H1 (cell line): ENCODE data around the gene QSER1. TPM values are rescaled to one million over a fixed set of nuclear protein-coding genes. Genes with fewer than 3 reads are reported as not detected.

Source experiments
- CTCF ChIA-PET: fragments of 300-600 bp; sonication (Branson Sonifier 250); formaldehyde crosslinking; loops from one replicate; lab custom pipeline; 2021; ENCODE audit not compliant: partially characterized antibody; lab: Charles Lee
- POLR2A ChIA-PET: fragments of 300-600 bp; sonication (Branson Sonifier 250); formaldehyde crosslinking; loops from one replicate; lab custom pipeline; 2021; ENCODE audit warnings: inconsistent platforms; ENCODE audit not compliant: partially characterized antibody; lab: Charles Lee
- DNase-seq, 2 experiments: peaks; one replicate each; pipeline versions ENCODE4 v3.0.0 to v3.0.0-alpha.2; 2010 to 2022; ENCODE audit warnings: low spot score in 2 of 2, low read depth in 1 of 2, mixed read lengths in 1 of 2
- FAIRE-seq: peaks from 2 replicates; lab custom pipeline; 2011; peaks lifted over from hg19 to GRCh38; lab: Jason Lieb, UNC
- H2AFZ ChIP-seq: 2 replicates; pipeline ENCODE4 v1.8.1; 2012; ENCODE audit warnings: low read length, inconsistent platforms
- H2AK5ac ChIP-seq: 2 replicates; pipeline ENCODE4 v1.6.1; 2013; ENCODE audit warnings: low read depth, low read length
- H2BK120ac ChIP-seq: replicated peaks from 2 replicates; pipeline ENCODE3; 2013; ENCODE audit warnings: low read depth, low read length, inconsistent platforms
- H2BK12ac ChIP-seq: 2 replicates; pipeline ENCODE4 v1.6.1; 2013; ENCODE audit warnings: low read depth, low read length
- H2BK15ac ChIP-seq: 2 replicates; pipeline ENCODE4 v1.6.1; 2013; ENCODE audit warnings: low read length
- H2BK20ac ChIP-seq: 2 replicates; pipeline ENCODE4 v1.6.1; 2013; ENCODE audit warnings: low read length
- H2BK5ac ChIP-seq: 2 replicates; pipeline ENCODE4 v1.6.1; 2013; ENCODE audit warnings: low read depth, low read length
- H3K14ac ChIP-seq: 2 replicates; pipeline ENCODE4 v1.6.1; 2013; ENCODE audit warnings: inconsistent platforms; ENCODE audit not compliant: insufficient read length
- H3K18ac ChIP-seq: 2 replicates; pipeline ENCODE4 v1.6.1; 2013; ENCODE audit warnings: low read length; ENCODE audit errors: extremely low read depth
- H3K23ac ChIP-seq: 2 replicates; pipeline ENCODE4 v1.6.1; 2013; ENCODE audit warnings: inconsistent platforms; ENCODE audit not compliant: insufficient read length
- H3K23me2 ChIP-seq: 2 replicates; pipeline ENCODE4 v1.6.1; 2013; ENCODE audit warnings: low read depth, low read length
- H3K27ac ChIP-seq: 2 replicates; pipeline ENCODE4 v1.6.1; 2011; ENCODE audit warnings: low read depth, low read length, inconsistent platforms
- H3K27me3 ChIP-seq, 4 experiments: replicated peaks in 1 of 4; 1 replicate in 1 of 4; 2 replicates in 3 of 4; pipeline versions ENCODE4 v1.6.1 to v1.8.1; 2011 to 2013; ENCODE audit warnings: low read length in 3 of 4, mild to moderate bottlenecking in 3 of 4, inconsistent platforms in 2 of 4, mixed read lengths in 2 of 4, moderate library complexity in 1 of 4; ENCODE audit not compliant: control insufficient read depth in 3 of 4, insufficient read depth in 3 of 4; ENCODE audit errors: extremely low read depth in 1 of 4
- H3K36me3 ChIP-seq, 4 experiments: 2 replicates each; pipeline versions ENCODE4 v1.6.1 to v1.8.1; 2011 to 2013; ENCODE audit warnings: mild to moderate bottlenecking in 4 of 4, low read length in 3 of 4, moderate library complexity in 2 of 4, control low read depth in 1 of 4, inconsistent platforms in 1 of 4; ENCODE audit not compliant: insufficient read depth in 4 of 4, control insufficient read depth in 2 of 4
- H3K4ac ChIP-seq: replicated peaks from 2 replicates; pipeline ENCODE3; 2013; ENCODE audit warnings: low read length, low read depth, mixed read lengths, inconsistent platforms; ENCODE audit not compliant: insufficient read length
- H3K4me1 ChIP-seq, 4 experiments: replicated peaks in 1 of 4; 1 replicate in 1 of 4; 2 replicates in 3 of 4; pipeline versions ENCODE4 v1.6.1 to v1.8.1; 2011 to 2013; ENCODE audit warnings: low read length in 3 of 4, inconsistent platforms in 2 of 4, mixed read lengths in 1 of 4; ENCODE audit not compliant: insufficient read depth in 4 of 4, control insufficient read depth in 3 of 4
- H3K4me2 ChIP-seq, 2 experiments: 2 replicates each; pipeline versions ENCODE4 v1.6.1 to v1.8.1; 2011 to 2013; ENCODE audit warnings: low read depth in 2 of 2, low read length in 2 of 2, control low read depth in 1 of 2, inconsistent platforms in 1 of 2, mild to moderate bottlenecking in 1 of 2; ENCODE audit not compliant: insufficient read depth in 1 of 2
- H3K4me3 ChIP-seq, 4 experiments: fragments of 200-600, 300-600 bp in 1 of 4; sonication (generic), shearing (Covaris generic), sonication (Bioruptor Twin) in 1 of 4; 2 replicates each; pipeline versions ENCODE4 v1.5.1 to v1.8.1; 2011 to 2016; ENCODE audit warnings: low read length in 4 of 4, low read depth in 3 of 4, control low read depth in 2 of 4, inconsistent platforms in 2 of 4, mild to moderate bottlenecking in 2 of 4, mixed read lengths in 1 of 4, moderate library complexity in 1 of 4; ENCODE audit not compliant: insufficient read depth in 2 of 4; ENCODE audit errors: extremely low read depth in 1 of 4
- H3K56ac ChIP-seq: replicated peaks from 2 replicates; pipeline ENCODE3; 2013; ENCODE audit warnings: low read depth, mild to moderate bottlenecking, mixed read lengths, low read length, inconsistent platforms; ENCODE audit not compliant: insufficient read length
- H3K79me1 ChIP-seq: 2 replicates; pipeline ENCODE4 v1.6.1; 2013; ENCODE audit warnings: low read depth, low read length, control low read depth
- H3K79me2 ChIP-seq, 2 experiments: 2 replicates each; pipeline versions ENCODE4 v1.6.1 to v1.8.1; 2012 to 2013; ENCODE audit warnings: low read length in 2 of 2, mild to moderate bottlenecking in 2 of 2, inconsistent platforms in 1 of 2; ENCODE audit not compliant: insufficient read depth in 2 of 2, control insufficient read depth in 1 of 2
- H3K9ac ChIP-seq, 4 experiments: replicated peaks in 1 of 4; 1 replicate in 1 of 4; 2 replicates in 3 of 4; pipeline versions ENCODE4 v1.6.1 to v1.8.1; 2011 to 2013; ENCODE audit warnings: low read depth in 3 of 4, low read length in 3 of 4, control low read depth in 2 of 4, mild to moderate bottlenecking in 2 of 4, moderate library complexity in 2 of 4, inconsistent platforms in 1 of 4; ENCODE audit errors: extremely low read depth in 1 of 4
- H3K9me3 ChIP-seq, 2 experiments: 2 replicates each; pipeline versions ENCODE4 v1.6.1 to v1.8.1; 2012 to 2013; ENCODE audit warnings: mild to moderate bottlenecking in 2 of 2, moderate library complexity in 2 of 2, control low read depth in 1 of 2, inconsistent platforms in 1 of 2, low read depth in 1 of 2, low read length in 1 of 2, mixed read lengths in 1 of 2; ENCODE audit not compliant: insufficient read depth in 2 of 2
- H4K20me1 ChIP-seq, 2 experiments: replicated peaks in 1 of 2; 2 replicates each; pipeline versions ENCODE3 to v1.8.1; 2011 to 2013; ENCODE audit warnings: inconsistent platforms in 2 of 2, low read length in 2 of 2, mild to moderate bottlenecking in 1 of 2; ENCODE audit not compliant: insufficient read depth in 2 of 2, control insufficient read depth in 1 of 2
- H4K5ac ChIP-seq: 2 replicates; pipeline ENCODE4 v1.6.1; 2013; ENCODE audit warnings: low read length, low read depth, mixed read lengths, inconsistent platforms; ENCODE audit not compliant: insufficient read length
- H4K8ac ChIP-seq: 2 replicates; pipeline ENCODE4 v1.8.0; 2013; ENCODE audit warnings: mild to moderate bottlenecking, moderate library complexity, low read length, inconsistent platforms; ENCODE audit not compliant: insufficient read depth; ENCODE audit errors: extremely low read depth
- H4K91ac ChIP-seq: replicated peaks from 2 replicates; pipeline ENCODE3; 2013; ENCODE audit warnings: low read length, mixed read lengths, inconsistent platforms; ENCODE audit not compliant: insufficient read length
- JUND ChIP-seq: IDR thresholded peaks from 2 replicates; pipeline ENCODE4 v1.6.1; 2011; ENCODE audit warnings: mild to moderate bottlenecking, improper control_type of control experiment, low read length
- SAP30 ChIP-seq: fragments of 300-600 bp; sonication (generic); IDR thresholded peaks from 2 replicates; pipeline ENCODE4 v1.7.1; 2012; ENCODE audit warnings: low read length, moderate library complexity, mild to moderate bottlenecking, inconsistent platforms; ENCODE audit not compliant: insufficient read depth, insufficient replicate concordance
- polyA plus RNA-seq, 7 experiments: library from polyadenylated mRNA; depleted of rRNA in 3 of 7; stranded (reverse) in 5 of 7; unstranded in 2 of 7; fragments of >200 nt in 5 of 7; fragments of 200-250 nt in 2 of 7; gene quantifications; 1 replicate in 5 of 7; 2 replicates in 1 of 7; 4 replicates in 1 of 7; pipeline versions ENCODE4 v1.2.1 to v1.2.3, GENCODE V29; 2011 to 2013; ENCODE audit warnings: missing spikeins in 2 of 7, mixed read lengths in 2 of 7
- total RNA-seq: library from RNA; stranded (reverse); fragmentation: NEBNext Ultra II Directional; extraction: Animal tissue kit (Norgen Biotek cat#: 25700); gene quantifications from 2 replicates; pipeline ENCODE4 v1.2.1, GENCODE V29; 2021

Gene QSER1
- total and polyA plus RNA-seq, 2 of the 8 experiments (the other 6 are each of a cell fraction or from before 2014, with no cell fraction given), result 29.3 to 117 TPM

DNA sequence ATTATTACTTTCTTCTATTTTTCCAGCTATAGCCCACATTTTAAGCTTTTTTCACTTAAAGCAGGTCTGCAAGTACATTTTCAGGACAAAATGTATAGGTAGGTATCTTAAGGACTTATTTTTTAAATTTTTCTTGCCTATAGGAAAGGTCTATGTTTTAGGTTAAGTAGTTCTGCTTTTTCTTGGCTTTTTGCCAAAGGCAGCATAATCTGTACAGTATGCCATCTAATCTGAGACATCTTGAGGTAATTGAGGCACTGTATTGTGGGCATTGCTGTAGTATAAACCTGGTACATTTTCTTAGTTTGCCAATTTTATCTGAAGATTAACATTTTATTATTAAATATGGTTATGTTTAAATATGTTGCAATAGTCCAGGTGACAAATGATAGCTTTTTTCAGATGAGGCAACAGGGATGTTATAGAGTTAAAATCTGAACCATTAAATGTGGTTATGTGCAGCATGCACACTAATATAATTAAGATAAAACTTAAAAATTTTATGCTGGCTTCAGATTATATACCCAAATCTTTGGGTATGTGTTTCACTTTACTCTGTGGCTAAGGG lies 42.9 kb downstream of the QSER1 start:
- H4K20me1 ChIP-seq, result peaks cover 6 to 9% of the 10 kb centered on the region in 2 experiments
- FAIRE-seq (no peak), DNase-seq (no peak)
- H4K8ac ChIP-seq, result no peak overlapping the region
- H4K5ac ChIP-seq, result no peak overlapping the region
- ChIA-PET POLR2A (interaction anchor here (1.3 kb wide), 1 partner anchor 10 kb away, joined by 3 read pairs; no protein-coding TSS in a partner anchor), CTCF (interaction anchor here (1.1 kb wide), 1 partner anchor 14 kb away, joined by 3 read pairs; no protein-coding TSS in a partner anchor)
- H3K14ac ChIP-seq, result no peak overlapping the region
- no peak overlapping the region for H2BK15ac ChIP-seq
- H3K4me3 ChIP-seq, result no peak overlapping the region
- peaks cover 35 to 90% (median 70%) of the 10 kb centered on the region in 4 experiments for H3K36me3 ChIP-seq
- H2BK20ac ChIP-seq, result no peak overlapping the region
- H3K27me3 ChIP-seq, result no peaks in the 10 kb centered on the region
- no peaks in the 10 kb centered on the region for H3K23me2 ChIP-seq
- peaks cover 0 to 2% (median 0%) of the 10 kb centered on the region in 4 experiments; a peak in 1 of 7 replicates for H3K4me1 ChIP-seq
- H2BK12ac ChIP-seq, result no peak overlapping the region
- H2BK5ac ChIP-seq, result no peak overlapping the region
- H3K23ac ChIP-seq, result no peak overlapping the region
- H2AK5ac ChIP-seq, result no peak overlapping the region
- no peaks in the 10 kb centered on the region for H3K9me3 ChIP-seq
- no peak overlapping the region for H3K56ac ChIP-seq
- no peak overlapping the region for H3K27ac ChIP-seq
- H4K91ac ChIP-seq, result no peak overlapping the region
- H3K9ac ChIP-seq, result no peak overlapping the region
- H2AFZ ChIP-seq, result no peak overlapping the region
- H3K4ac ChIP-seq, result no peak overlapping the region
- TF ChIP-seq JUND (no peak), SAP30 (no peak)
- H3K18ac ChIP-seq, result no peak overlapping the region
- H2BK120ac ChIP-seq, result no peak overlapping the region
- H3K79me2 ChIP-seq, result peaks cover 15 to 98% of the 10 kb centered on the region in 2 experiments; a peak in 3 of 4 replicates
- H3K79me1 ChIP-seq, result peaks cover 2% of the 10 kb centered on the region; the same call in 1 of the 2 replicates
- no peak overlapping the region for H3K4me2 ChIP-seq
